HG03469 (cell line): ENCODE results near the gene FTO.

Experiments
- ATAC-seq: cut with Tn5 transposase; IDR thresholded peaks from one replicate; pipeline ENCODE4 v1.9.1; 2021; ENCODE audit warnings: mild to moderate bottlenecking, moderate library complexity, moderate number of reproducible peaks; ENCODE audit not compliant: unreplicated experiment

Gene FTO

GRCh38 chr16:53894686-53895085 is 190.7 kb downstream of the FTO start:
- ATAC-seq, result no peak

- no peak for ATAC-seq
Observed at GRCh38 chr16:53895433-53895832, 191.5 kb downstream of the FTO start.

GRCh38 chr16:53895851-53896250 is 191.9 kb downstream of the FTO start:
- no peak for ATAC-seq

- no peak for ATAC-seq
Observed at GRCh38 chr16:53896722-53897121, 192.8 kb downstream of the FTO start.

- no peak for ATAC-seq
Observed at GRCh38 chr16:53898993-53899392, 195.0 kb downstream of the FTO start.

- ATAC-seq, result no peak
Observed at GRCh38 chr16:53899431-53899830, 195.5 kb downstream of the FTO start.

- ATAC-seq, result no peak
Observed at GRCh38 chr16:53900667-53901066, 196.7 kb downstream of the FTO start.

GRCh38 chr16:53901408-53901807 is 197.5 kb downstream of the FTO start:
- no peak for ATAC-seq

GRCh38 chr16:53904533-53904932 is 200.6 kb downstream of the FTO start:
- ATAC-seq, result no peak

GRCh38 chr16:53905028-53905427 is 201.1 kb downstream of the FTO start:
- ATAC-seq, result no peak

- ATAC-seq, result no peak
Observed at GRCh38 chr16:53908731-53909130, 204.8 kb downstream of the FTO start.

- no peak for ATAC-seq
Observed at GRCh38 chr16:53910990-53911389, 207.0 kb downstream of the FTO start.

GRCh38 chr16:53911513-53911912 is 207.6 kb downstream of the FTO start:
- no peak for ATAC-seq

GRCh38 chr16:53912155-53912554 is 208.2 kb downstream of the FTO start:
- ATAC-seq, result no peak

- ATAC-seq, result no peak
Observed at GRCh38 chr16:53913099-53913870, 209.3 kb downstream of the FTO start.

- ATAC-seq, result no peak
Observed at GRCh38 chr16:53913920-53914319, 210.0 kb downstream of the FTO start.

- no peak for ATAC-seq
Observed at GRCh38 chr16:53914736-53915135, 210.8 kb downstream of the FTO start.

- ATAC-seq, result no peak
Observed at GRCh38 chr16:53915452-53916160, 211.7 kb downstream of the FTO start.

- no peak for ATAC-seq
Observed at GRCh38 chr16:53920988-53921387, 217.0 kb downstream of the FTO start.

- no peak for ATAC-seq
Observed at GRCh38 chr16:53922067-53922806, 218.3 kb downstream of the FTO start.

- ATAC-seq, result no peak
Observed at GRCh38 chr16:53922807-53923571, 219.0 kb downstream of the FTO start.
